GM23338 (cell line): Measurements from ENCODE around the gene DDX4. TPM values are rescaled to one million over a fixed set of nuclear protein-coding genes. Genes with fewer than 3 reads are reported as not detected.

Experiments
- ATAC-seq: fragments of 200-7000 bp; cut with Tn5 transposase; 3 replicates; pipeline ENCODE4 v1.9.1; 2020
- DNase-seq: peaks from one replicate; pipeline ENCODE4 v3.0.0-alpha.2; 2015; ENCODE audit warnings: low spot score
- H2AFZ ChIP-seq: fragments of 200-600 bp; sonication (generic); 2 replicates; pipeline ENCODE4 v1.8.0; 2016; ENCODE audit warnings: antibody characterized with exemption, mild to moderate bottlenecking, moderate library complexity
- H3F3A ChIP-seq: fragments of 200-600 bp; sonication (generic); replicated peaks from 2 replicates; pipeline ENCODE4 v1.8.0; 2017; ENCODE audit warnings: antibody characterized with exemption, mixed run types, low read depth
- H3K27ac ChIP-seq: fragments of 200-600 bp; sonication (generic); 2 replicates; pipeline ENCODE4 v1.6.1; 2016; ENCODE audit warnings: low read depth
- H3K27me3 ChIP-seq: fragments of 200-600 bp; sonication (generic); 2 replicates; pipeline ENCODE4 v1.8.0; 2016; ENCODE audit warnings: mild to moderate bottlenecking, mixed run types, moderate library complexity; ENCODE audit not compliant: insufficient read depth
- H3K36me3 ChIP-seq: fragments of 200-600 bp; sonication (generic); 2 replicates; pipeline ENCODE4 v1.8.0; 2016; ENCODE audit warnings: mild to moderate bottlenecking; ENCODE audit not compliant: insufficient read depth
- H3K4me1 ChIP-seq: fragments of 200-600 bp; sonication (generic); 2 replicates; pipeline ENCODE4 v1.8.0; 2016; ENCODE audit warnings: mild to moderate bottlenecking, moderate library complexity; ENCODE audit not compliant: insufficient read depth
- H3K4me2 ChIP-seq: fragments of 200-600 bp; sonication (generic); 2 replicates; pipeline ENCODE4 v1.7.1; 2017; ENCODE audit warnings: mixed run types
- H3K4me3 ChIP-seq: fragments of 200-600 bp; sonication (generic); 2 replicates; pipeline ENCODE4 v1.6.1; 2016; ENCODE audit warnings: mixed run types
- H3K79me2 ChIP-seq: fragments of 200-600 bp; sonication (generic); replicated peaks from 2 replicates; pipeline ENCODE4 v1.8.0; 2017; ENCODE audit warnings: mild to moderate bottlenecking; ENCODE audit not compliant: insufficient read depth
- H3K9me2 ChIP-seq: fragments of 200-600 bp; sonication (generic); 2 replicates; pipeline ENCODE4 v1.8.0; 2017; ENCODE audit not compliant: insufficient read depth
- H4K20me1 ChIP-seq: fragments of 200-600 bp; sonication (generic); replicated peaks from 2 replicates; pipeline ENCODE4 v1.8.0; 2017; ENCODE audit warnings: mild to moderate bottlenecking; ENCODE audit not compliant: insufficient read depth
- H3K27ac Mint-ChIP-seq: 2 replicates; pipeline ENCODE4 v1.8.0; 2020; ENCODE audit warnings: inconsistent platforms, mild to moderate bottlenecking, moderate library complexity, mixed read lengths
- H3K27me3 Mint-ChIP-seq: 3 replicates; pipeline ENCODE4 v1.8.0; 2022; ENCODE audit warnings: low read depth, mild to moderate bottlenecking, moderate library complexity, mixed read lengths, inconsistent platforms; ENCODE audit not compliant: insufficient read depth, poor library complexity
- H3K36me3 Mint-ChIP-seq: 3 replicates; pipeline ENCODE4 v1.8.0; 2021; ENCODE audit warnings: low read depth, mild to moderate bottlenecking, inconsistent platforms, moderate library complexity, mixed read lengths
- H3K4me1 Mint-ChIP-seq: 3 replicates; pipeline ENCODE4 v1.8.0; 2020; ENCODE audit warnings: mild to moderate bottlenecking, inconsistent platforms, mixed read lengths
- H3K4me3 Mint-ChIP-seq: 3 replicates; pipeline ENCODE4 v1.8.0; 2021; ENCODE audit warnings: moderate library complexity, mild to moderate bottlenecking, inconsistent platforms, mixed read lengths
- H3K9me3 Mint-ChIP-seq: 3 replicates; pipeline ENCODE4 v1.8.0; 2020; ENCODE audit warnings: moderate library complexity, mild to moderate bottlenecking, inconsistent platforms, mixed read lengths
- CREB1 ChIP-seq: fragments of 250-450 bp; sonication (Bioruptor Pico); IDR thresholded peaks from 2 replicates; pipeline ENCODE4 v1.5.0; 2020; ENCODE audit warnings: low read depth, mild to moderate bottlenecking, moderate library complexity
- EZH2 ChIP-seq: fragments of 200-600 bp; sonication (generic); IDR thresholded peaks from one replicate; pipeline ENCODE4 v1.8.0; 2017; ENCODE audit warnings: antibody characterized with exemption, mild to moderate bottlenecking, low read depth; ENCODE audit not compliant: unreplicated experiment
- JUNB ChIP-seq: IDR thresholded peaks from one replicate; pipeline ENCODE4 v1.6.1; 2016; ENCODE audit warnings: antibody characterized with exemption; ENCODE audit not compliant: unreplicated experiment
- NANOG ChIP-seq: IDR thresholded peaks from 2 replicates; pipeline ENCODE4 v1.6.1; 2016; ENCODE audit warnings: antibody characterized with exemption, borderline replicate concordance
- POLR2AphosphoS5 ChIP-seq: IDR thresholded peaks from 2 replicates; pipeline ENCODE4 v1.6.1; 2016; ENCODE audit warnings: antibody characterized with exemption, low read depth
- STAT1 ChIP-seq: IDR thresholded peaks from one replicate; pipeline ENCODE4 v1.6.1; 2016; ENCODE audit warnings: antibody characterized with exemption; ENCODE audit not compliant: unreplicated experiment
- ZNF331 ChIP-seq: fragments of 250-450 bp; sonication (Bioruptor Pico); IDR thresholded peaks from 2 replicates; pipeline ENCODE4 v1.5.0; 2020; ENCODE audit warnings: low read depth, mild to moderate bottlenecking, moderate library complexity
- polyA plus RNA-seq: library from polyadenylated mRNA; unstranded; fragments of >200 nt; fragmentation: Nextera tagmentation; extraction: Ambion mirVana; gene quantifications from 2 replicates; pipeline ENCODE4 v1.2.1, GENCODE V29; 2016
- total RNA-seq: library from RNA; depleted of rRNA; stranded (reverse); fragments of >200 nt; shearing (Covaris generic); gene quantifications from 2 replicates; pipeline ENCODE4 v1.2.3, GENCODE V29; 2014
- TF ChIP-seq, protein P1 (sequence below): IDR thresholded peaks from one replicate; pipeline ENCODE4 v1.6.1; 2018; ENCODE audit warnings: antibody characterized with exemption; ENCODE audit not compliant: unreplicated experiment

The DDX4 gene
- total and polyA plus RNA-seq, 2 experiments from 2014 or later = 0.83 TPM; not detected in 1

- ATAC-seq = no peak
Measured at GRCh38 chr5:55692106-55692417, 45.8 kb upstream of the DDX4 start.

GRCh38 chr5:55692509-55692908, 45.4 kb upstream of the DDX4 start:
- Histone ChIP-seq H3K27ac (no peak overlapping the region), H3K27me3 (no peaks in the 10 kb centered on the region), H3K4me3 (no peak overlapping the region), H2AFZ (no peak overlapping the region), H3K9me2 (no peaks in the 10 kb centered on the region), H3K36me3 (peaks cover 5% of the 10 kb centered on the region), H3K4me2 (no peak overlapping the region), H4K20me1 (no peaks in the 10 kb centered on the region), H3F3A (no peaks in the 10 kb centered on the region), H3K79me2 (peaks cover 8% of the 10 kb centered on the region; the same call in 1 of the 2 replicates), H3K4me1 (peaks cover 15% of the 10 kb centered on the region)
- H3K4me3 Mint-ChIP-seq = no peak overlapping the region
- TF ChIP-seq STAT1 (no peak), NANOG (no peak)
- ATAC-seq (no peak), DNase-seq (no peak)
- peaks cover 22% of the 10 kb centered on the region for H3K4me1 Mint-ChIP-seq
- H3K27me3 Mint-ChIP-seq = peaks cover 7% of the 10 kb centered on the region
- H3K27ac Mint-ChIP-seq = no peak overlapping the region
- H3K36me3 Mint-ChIP-seq = peaks cover 25% of the 10 kb centered on the region
- H3K9me3 Mint-ChIP-seq = peaks cover 17% of the 10 kb centered on the region

More at GRCh38 chr5:55692106-55692417, 45.8 kb upstream of the DDX4 start:
- no peak overlapping the region for H3K4me3 Mint-ChIP-seq
- Histone ChIP-seq H3K27me3 (no peaks in the 10 kb centered on the region), H3K36me3 (peaks cover under 1% of the 10 kb centered on the region; the same call in 1 of the 2 replicates), H4K20me1 (no peaks in the 10 kb centered on the region), H3K9me2 (no peaks in the 10 kb centered on the region), H2AFZ (no peak overlapping the region), H3K4me3 (no peak overlapping the region), H3F3A (no peaks in the 10 kb centered on the region), H3K4me1 (peaks cover 15% of the 10 kb centered on the region), H3K4me2 (no peak overlapping the region), H3K27ac (no peak overlapping the region), H3K79me2 (peaks cover 8% of the 10 kb centered on the region; the same call in 1 of the 2 replicates)
- peaks cover 13% of the 10 kb centered on the region for H3K9me3 Mint-ChIP-seq
- peaks cover 21% of the 10 kb centered on the region for H3K36me3 Mint-ChIP-seq
- H3K4me1 Mint-ChIP-seq = peaks cover 22% of the 10 kb centered on the region
- no peak for DNase-seq
- no peak for TF ChIP-seq CREB1
- TF ChIP-seq STAT1 = no peak
- TF ChIP-seq EZH2 = no peak
- TF ChIP-seq POLR2AphosphoS5 = no peak
- TF ChIP-seq, protein P1, sequence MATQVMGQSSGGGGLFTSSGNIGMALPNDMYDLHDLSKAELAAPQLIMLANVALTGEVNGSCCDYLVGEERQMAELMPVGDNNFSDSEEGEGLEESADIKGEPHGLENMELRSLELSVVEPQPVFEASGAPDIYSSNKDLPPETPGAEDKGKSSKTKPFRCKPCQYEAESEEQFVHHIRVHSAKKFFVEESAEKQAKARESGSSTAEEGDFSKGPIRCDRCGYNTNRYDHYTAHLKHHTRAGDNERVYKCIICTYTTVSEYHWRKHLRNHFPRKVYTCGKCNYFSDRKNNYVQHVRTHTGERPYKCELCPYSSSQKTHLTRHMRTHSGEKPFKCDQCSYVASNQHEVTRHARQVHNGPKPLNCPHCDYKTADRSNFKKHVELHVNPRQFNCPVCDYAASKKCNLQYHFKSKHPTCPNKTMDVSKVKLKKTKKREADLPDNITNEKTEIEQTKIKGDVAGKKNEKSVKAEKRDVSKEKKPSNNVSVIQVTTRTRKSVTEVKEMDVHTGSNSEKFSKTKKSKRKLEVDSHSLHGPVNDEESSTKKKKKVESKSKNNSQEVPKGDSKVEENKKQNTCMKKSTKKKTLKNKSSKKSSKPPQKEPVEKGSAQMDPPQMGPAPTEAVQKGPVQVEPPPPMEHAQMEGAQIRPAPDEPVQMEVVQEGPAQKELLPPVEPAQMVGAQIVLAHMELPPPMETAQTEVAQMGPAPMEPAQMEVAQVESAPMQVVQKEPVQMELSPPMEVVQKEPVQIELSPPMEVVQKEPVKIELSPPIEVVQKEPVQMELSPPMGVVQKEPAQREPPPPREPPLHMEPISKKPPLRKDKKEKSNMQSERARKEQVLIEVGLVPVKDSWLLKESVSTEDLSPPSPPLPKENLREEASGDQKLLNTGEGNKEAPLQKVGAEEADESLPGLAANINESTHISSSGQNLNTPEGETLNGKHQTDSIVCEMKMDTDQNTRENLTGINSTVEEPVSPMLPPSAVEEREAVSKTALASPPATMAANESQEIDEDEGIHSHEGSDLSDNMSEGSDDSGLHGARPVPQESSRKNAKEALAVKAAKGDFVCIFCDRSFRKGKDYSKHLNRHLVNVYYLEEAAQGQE = no peak
- no peak for TF ChIP-seq ZNF331 (CRISPR knock-in tag)
- TF ChIP-seq JUNB = no peak
- TF ChIP-seq NANOG = no peak
- no peak overlapping the region for H3K27ac Mint-ChIP-seq
- peaks cover 7% of the 10 kb centered on the region for H3K27me3 Mint-ChIP-seq
